ENCODE measurements around the gene TPST2. TPM values are rescaled to one million over a fixed set of nuclear protein-coding genes. Genes with fewer than 3 reads are reported as not detected.

The TPST2 gene
- total RNA-seq, 1 donor from 2014 or later, result 45.4 TPM

DNA sequence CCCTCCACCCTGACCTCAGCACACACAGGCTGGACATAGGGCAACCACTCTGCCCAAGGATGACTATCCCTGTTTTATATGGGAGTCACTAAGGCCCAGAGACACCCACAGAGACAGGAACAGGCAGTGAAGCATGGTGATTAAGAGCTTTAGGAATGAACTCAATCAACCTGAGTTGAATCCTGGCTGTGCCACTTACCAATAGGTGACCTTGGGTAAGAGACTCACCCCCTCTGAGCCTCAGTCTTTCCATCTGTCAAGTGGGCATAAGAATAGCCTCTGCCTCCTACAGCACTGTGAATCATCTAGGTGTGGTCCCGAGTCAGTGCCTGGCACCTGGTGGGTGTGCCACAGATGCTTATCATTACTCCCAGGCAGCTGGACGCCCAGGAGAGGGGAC, 21.1 kb upstream of the TPST2 start:
- no peak for DNase-seq (ENCODE audit: low read depth in 2 of 2)

GRCh38 chr22:26610072-26610958, 20.4 kb upstream of the TPST2 start:
- peak in 1 of 2 donors; percentile 47 for DNase-seq (ENCODE audit: low read depth in 2 of 2)

GRCh38 chr22:26609287-26609686, 19.4 kb upstream of the TPST2 start:
- DNase-seq (ENCODE audit: low read depth in 2 of 2), result no peak

GRCh38 chr22:26608129-26608528, 18.2 kb upstream of the TPST2 start:
- no peak for DNase-seq (ENCODE audit: low read depth in 2 of 2)

- DNase-seq (ENCODE audit: low read depth in 2 of 2), result peak in 1 of 2 donors; percentile 13
Observed at GRCh38 chr22:26606611-26607010, 16.7 kb upstream of the TPST2 start.

DNA sequence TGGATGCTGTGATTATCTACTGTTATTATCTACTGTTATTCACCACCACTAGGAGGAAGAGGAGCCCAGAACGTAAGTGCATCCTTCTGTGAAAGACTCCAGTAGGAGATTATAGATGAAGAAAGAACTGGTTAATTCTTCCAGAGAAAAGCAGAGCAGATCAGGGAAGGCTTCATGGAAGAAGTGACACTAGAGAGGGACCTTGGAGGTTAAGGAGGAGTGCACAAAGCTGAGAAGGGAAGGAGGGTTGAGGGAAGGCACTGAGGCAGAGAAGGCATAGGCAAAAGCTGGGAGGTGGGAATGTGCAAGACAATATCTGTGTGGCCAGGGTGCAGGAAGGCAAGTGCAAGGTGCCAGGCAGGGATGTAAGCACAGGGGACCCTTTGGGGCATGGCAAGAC, 14.4 kb upstream of the TPST2 start:
- no peak for DNase-seq (ENCODE audit: low read depth in 2 of 2)

- no peak for DNase-seq (ENCODE audit: low read depth in 2 of 2)
Observed at GRCh38 chr22:26602127-26602526, 12.2 kb upstream of the TPST2 start.

DNA sequence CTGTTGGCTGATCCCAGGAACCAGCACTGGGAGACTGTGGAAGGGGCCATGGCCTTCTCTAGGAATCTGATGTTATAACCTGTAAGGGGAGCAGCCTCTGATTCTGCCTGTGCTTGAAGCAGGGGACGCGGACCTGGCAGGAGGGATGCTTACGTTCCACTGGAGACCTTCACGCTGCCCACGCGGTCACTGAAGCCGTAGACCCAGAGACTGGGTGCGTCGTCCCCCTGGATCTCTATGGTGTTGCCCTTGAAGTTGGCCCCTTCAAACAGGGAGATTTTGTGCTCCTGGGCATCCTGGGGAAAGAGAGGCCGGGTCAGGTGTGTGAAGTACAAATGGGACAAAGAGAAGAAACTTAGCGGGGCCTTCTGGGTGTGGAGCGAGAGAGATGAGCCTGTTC, 11.8 kb upstream of the TPST2 start:
- DNase-seq (ENCODE audit: low read depth in 2 of 2), result no peak

DNA sequence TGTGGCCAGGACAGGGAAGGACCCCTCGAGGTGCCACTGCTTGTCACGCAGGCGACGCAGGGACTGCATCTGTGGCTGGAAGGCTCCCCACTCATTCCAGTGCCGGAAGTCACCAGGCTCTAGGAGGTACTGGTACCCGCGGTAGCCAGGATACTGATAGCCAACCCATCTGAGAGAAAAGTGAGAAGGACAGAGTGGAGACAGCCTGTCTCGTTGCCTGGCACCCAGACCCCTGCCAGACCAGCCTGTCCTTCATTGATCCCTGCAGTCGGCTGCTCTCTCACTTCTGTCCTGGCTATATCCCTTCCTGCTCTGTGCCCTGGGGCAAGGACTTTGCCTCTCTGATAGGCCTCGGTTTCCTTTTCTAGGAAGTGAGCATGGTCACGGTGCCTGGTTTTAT, 9.6 kb upstream of the TPST2 start:
- no peak for DNase-seq (ENCODE audit: low read depth in 2 of 2)

DNA sequence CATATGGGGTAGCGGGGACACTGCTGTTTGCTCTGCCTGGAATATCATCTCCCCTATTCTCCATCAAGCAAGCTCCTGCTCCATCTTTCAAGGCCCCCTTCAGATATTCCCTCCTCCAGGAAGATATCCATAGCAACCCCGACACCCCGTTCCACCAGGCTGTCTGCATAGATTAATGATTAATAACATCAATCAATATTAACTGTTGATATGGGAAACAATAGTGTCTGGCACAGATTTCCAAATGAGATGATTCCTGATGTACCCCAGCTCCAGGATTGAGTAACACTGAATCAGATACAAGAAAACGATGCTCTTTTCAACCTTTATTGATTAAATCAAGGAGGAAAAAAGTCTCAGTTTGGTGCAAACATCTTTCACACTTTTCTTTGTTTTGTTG, 7.5 kb upstream of the TPST2 start:
- no peak for DNase-seq (ENCODE audit: low read depth in 2 of 2)

GRCh38 chr22:26597026-26597425, 7.1 kb upstream of the TPST2 start:
- no peak for DNase-seq (ENCODE audit: low read depth in 2 of 2)

DNA sequence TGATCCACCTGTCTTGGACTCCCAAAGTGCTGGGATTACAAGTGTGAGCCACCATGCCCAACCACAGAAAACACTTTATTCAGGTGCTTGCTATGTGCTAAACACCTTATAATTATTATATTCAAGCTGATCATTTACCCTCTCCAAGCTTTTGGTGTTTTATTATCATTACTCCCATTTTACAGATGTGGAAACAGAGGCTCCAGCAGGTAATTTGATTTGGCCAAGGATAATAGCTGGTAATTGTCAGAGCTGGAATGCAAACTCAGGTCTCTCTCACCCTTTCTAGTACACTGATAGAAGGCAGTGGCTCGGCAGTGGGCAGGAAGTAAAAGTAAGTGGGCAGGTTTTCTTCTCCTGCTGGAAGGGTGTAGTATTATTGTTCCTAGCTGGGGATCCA, 3.8 kb upstream of the TPST2 start:
- DNase-seq (ENCODE audit: low read depth in 2 of 2), result no peak

GRCh38 chr22:26592421-26592891, 2.5 kb upstream of the TPST2 start:
- DNase-seq (ENCODE audit: low read depth in 2 of 2), result no peak

- peak in 1 of 2 donors; percentile 46 for DNase-seq (ENCODE audit: low read depth in 2 of 2)
Observed at GRCh38 chr22:26589367-26589844, 526 bp downstream of the TPST2 start.

GRCh38 chr22:26588729-26589366, 1.1 kb downstream of the TPST2 start:
- DNase-seq (ENCODE audit: low read depth in 2 of 2), result no peak

DNA sequence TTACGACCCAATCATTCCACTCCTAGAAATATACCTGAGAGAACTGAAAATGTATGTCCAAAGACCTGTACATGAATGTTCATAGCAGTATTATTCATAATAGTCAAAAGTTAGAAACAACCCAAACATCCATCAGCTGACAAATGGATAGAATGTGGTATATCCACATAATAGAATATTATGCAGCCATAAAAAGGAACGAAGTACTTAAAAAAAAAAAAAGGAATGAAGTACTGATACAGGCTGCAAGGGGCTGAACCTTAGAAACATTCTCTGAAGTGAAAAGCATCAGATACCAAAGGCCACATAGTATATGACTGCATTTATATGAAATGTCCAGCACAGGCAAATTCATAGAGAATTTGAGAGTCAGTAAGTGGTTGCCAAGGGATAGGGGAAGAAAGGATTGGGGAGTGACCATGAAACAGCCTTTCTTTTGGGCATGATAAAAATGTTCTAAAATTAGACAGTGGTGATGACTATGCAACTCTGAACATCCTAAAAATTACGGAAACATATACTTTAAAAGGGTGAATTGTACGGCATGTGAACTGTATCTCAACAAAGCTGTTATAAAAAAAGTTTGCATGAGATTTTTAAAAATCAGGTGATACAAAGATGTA, 1.8 kb downstream of the TPST2 start:
- DNase-seq (ENCODE audit: low read depth in 2 of 2), result no peak

DNA sequence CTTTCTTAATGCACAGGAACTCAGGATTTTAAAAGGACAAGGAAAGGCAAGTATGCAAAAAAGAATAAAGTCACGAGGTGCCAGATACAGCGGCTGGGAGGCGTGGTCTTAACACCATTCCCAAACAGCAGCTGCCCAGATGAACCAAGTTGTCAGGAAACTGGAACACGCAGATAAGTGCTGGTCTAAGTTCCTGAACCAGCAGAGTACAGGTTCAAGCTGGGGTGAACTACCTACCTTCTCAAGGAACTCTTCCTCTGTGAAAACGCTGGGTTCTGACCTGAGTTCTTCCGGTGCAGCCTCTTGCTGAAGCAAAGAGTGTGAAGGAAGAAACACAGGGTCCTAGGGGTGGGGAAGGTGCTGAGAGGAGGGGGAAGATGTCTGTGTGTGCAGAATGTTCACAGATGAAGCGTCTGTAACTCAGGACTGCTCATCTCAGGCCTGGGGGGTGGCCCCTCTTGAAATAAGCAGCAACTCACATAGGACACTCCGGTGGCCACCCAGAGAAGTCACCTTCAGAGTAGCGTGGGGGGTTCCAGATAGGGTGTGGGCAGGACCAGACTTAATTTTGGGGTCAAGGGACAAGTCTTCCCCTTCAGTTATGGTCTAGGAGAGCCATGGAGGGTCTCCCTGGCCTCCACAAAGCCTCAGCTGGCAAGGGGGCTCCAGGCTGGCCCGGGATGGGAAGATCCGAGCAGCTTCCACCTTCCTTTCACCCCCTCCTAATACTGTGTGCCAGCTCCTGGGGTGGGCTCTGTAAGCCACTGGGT, 3.2 kb downstream of the TPST2 start:
- peak; percentile 47 to 91 for DNase-seq (ENCODE audit: low read depth in 2 of 2)

DNA sequence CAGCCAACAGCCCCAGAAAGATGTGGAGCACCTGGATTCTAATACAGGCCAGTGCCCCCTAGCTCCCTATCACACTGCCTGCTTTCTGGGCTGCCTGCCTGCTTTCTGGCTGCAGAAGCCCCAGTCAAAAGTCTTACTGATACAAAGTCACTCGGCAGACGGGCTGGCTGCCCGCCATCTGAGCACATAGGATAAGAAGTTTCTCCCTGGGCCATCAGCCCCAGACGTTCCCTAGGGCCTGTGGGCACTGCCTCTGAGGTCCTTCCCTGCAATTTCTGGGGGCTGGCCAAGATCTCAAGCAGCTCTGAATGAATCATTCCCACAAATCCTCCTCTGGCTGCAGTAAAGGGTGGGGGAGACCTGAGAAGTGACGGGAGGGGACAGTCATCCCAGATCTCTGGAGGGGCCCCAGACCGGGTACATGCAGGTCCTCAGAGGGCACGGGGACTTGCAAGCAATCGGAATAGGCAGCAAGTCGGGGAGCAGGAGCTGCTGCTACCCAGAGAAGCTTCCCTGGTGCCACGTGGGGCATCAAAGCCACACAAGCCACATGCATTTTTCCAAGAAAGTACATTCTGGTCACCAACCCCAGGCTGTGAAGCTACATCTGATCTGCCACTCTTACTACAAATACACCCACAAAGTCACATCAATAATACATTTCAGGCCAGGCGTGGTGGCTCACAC, 4.7 kb downstream of the TPST2 start:
- peak in 1 of 2 donors; percentile 57 for DNase-seq (ENCODE audit: low read depth in 2 of 2)

DNA sequence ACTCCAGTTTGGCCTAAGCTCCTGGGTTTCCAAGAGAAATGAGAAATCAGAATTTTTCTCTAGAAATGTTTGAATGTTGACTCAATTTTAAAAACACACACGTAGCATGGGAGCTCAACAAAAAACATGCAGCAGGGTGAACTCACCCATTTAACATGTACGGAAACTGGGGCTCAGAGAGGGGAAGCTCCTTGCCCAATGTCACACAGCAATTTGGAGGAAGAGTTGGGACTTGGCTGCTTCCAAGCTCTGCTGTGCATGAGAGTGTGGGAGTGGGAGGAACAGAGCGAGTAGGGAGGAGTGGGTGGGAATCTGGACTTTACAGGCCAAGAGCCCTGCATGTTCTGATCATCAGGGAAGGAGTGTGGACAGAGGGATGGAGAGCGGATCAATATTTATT, 5.9 kb downstream of the TPST2 start:
- DNase-seq (ENCODE audit: low read depth in 2 of 2), result no peak

- no peak for DNase-seq (ENCODE audit: low read depth in 2 of 2)
Observed at GRCh38 chr22:26581633-26582168, 8.2 kb downstream of the TPST2 start.

DNA sequence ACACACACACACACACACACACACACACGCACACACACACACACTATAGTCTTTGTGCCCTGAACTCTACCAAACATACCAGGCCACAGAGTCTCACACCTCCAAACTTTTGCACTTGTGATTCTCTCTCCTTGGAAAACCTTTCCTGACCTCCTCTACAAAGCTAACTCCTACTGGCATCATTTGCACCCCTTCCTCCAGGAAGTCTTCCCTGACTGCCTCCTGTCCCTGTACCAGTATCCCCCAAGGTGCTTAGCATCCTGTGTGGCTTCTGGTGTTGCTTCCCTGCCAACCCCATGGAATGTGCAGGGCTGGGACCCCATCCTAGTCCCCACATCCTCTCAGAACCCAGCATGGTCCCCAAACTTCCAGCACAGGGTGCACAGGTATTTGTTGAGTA, 8.9 kb downstream of the TPST2 start:
- no peak for DNase-seq (ENCODE audit: low read depth in 2 of 2)

Data from dermis microvascular lymphatic vessel endothelial cell (primary cell).